ENCODE measurements around the gene FAM234A. TPM values are rescaled to one million over a fixed set of nuclear protein-coding genes. Genes with fewer than 3 reads are reported as not detected.

Gene FAM234A
- total RNA-seq, 1 experiment from 2014 or later = 72.4 TPM

DNA sequence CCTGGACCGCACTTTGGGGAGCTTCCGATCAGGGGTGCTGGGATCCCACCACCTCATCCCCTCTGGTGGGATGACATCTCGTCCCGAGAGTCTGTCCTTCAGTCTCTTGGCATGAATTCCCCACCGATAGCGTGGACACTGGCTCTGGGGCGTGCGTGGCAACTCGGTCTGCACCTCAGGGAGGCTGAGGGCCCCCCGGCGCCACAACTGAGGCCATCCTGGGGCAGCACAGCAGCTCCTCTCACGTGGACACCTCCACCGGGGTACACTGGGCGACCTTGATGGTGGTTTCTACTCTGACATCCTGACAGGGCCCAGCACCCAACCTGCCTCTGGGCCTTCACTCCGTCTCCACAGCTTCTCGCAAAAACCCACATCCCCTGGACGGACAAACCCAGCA lies 56.9 kb downstream of the FAM234A start:
- TF ChIP-seq, protein P1, sequence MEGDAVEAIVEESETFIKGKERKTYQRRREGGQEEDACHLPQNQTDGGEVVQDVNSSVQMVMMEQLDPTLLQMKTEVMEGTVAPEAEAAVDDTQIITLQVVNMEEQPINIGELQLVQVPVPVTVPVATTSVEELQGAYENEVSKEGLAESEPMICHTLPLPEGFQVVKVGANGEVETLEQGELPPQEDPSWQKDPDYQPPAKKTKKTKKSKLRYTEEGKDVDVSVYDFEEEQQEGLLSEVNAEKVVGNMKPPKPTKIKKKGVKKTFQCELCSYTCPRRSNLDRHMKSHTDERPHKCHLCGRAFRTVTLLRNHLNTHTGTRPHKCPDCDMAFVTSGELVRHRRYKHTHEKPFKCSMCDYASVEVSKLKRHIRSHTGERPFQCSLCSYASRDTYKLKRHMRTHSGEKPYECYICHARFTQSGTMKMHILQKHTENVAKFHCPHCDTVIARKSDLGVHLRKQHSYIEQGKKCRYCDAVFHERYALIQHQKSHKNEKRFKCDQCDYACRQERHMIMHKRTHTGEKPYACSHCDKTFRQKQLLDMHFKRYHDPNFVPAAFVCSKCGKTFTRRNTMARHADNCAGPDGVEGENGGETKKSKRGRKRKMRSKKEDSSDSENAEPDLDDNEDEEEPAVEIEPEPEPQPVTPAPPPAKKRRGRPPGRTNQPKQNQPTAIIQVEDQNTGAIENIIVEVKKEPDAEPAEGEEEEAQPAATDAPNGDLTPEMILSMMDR (conservative IDR thresholded peaks at IDR 0.05; ENCODE audit: low read depth, low read length) = no peak
- no peak for TF ChIP-seq EZH2 (IDR thresholded peaks at IDR 0.05; ENCODE audit: borderline replicate concordance, low read depth, low read length, poor library complexity, severe bottlenecking)
- ChIA-PET CTCF (no interaction called here), POLR2A (ENCODE audit: low non-redundant PET) (no interaction called here)
- Histone ChIP-seq H3K27ac (ENCODE audit: low read depth, low read length, poor library complexity, severe bottlenecking) (no peak overlapping the region), H3K4me1 (ENCODE audit: insufficient read depth, low read length, poor library complexity, severe bottlenecking) (no peaks in the 10 kb centered on the region), H3K4me3 (ENCODE audit: low read depth, low read length, poor library complexity, severe bottlenecking) (no peak overlapping the region), H3K27me3 (replicated peaks; ENCODE audit: insufficient read depth, low read depth, low read length, poor library complexity) (no peaks in the 10 kb centered on the region), H3K36me3 (ENCODE audit: insufficient read depth, low read length, poor library complexity, severe bottlenecking) (peaks cover 15% of the 10 kb centered on the region), H3K9me3 (ENCODE audit: low read depth, low read length, poor library complexity, severe bottlenecking) (no peaks in the 10 kb centered on the region)
- intact Hi-C loops (cut with micrococcal nuclease; ENCODE audit: unreplicated experiment) = no loop called here
- no TSS peak for BruUV-seq (replicated peaks)
- no peak for DNase-seq (ENCODE audit: low spot score)

DNA sequence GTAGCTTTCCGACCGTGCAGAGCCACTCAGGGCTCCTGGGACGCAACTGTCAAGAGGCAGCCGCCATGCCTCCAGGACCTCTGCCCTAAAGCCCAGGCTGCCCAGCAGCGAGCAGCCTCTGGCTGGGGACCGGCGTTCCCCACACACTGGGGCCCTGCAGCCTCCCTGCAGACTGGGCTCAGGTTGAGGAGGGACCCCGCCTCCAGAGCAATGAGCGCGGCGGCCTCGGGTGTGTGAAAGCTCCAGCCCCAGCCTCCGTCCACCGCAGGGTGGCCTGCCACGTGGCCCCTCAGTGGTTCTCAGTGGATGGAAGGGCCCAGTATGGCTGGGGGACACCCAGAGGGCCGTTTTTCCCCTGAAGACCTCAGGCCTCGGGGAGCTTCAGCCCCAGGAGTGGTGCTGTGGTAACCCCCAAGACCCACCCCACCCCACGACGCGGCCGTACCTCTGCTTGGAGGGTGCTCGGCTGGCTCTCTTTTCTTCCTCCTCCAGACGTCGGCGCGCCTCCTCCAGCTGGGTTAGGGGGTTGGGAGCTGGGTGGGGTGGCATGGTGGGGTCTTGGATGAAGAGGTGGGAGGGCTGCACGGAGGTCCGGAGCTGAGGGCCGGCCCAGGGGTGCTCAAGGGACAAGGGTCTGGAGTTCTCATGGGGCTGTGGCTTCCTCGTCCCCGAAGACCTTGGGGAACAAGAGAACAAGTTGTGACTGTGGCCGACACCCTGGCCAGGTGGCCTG lies 58.6 kb downstream of the FAM234A start:
- intact Hi-C loops (cut with micrococcal nuclease; ENCODE audit: unreplicated experiment) = no loop called here
- CTCF ChIA-PET = no interaction called here
- H3K4me1 ChIP-seq (ENCODE audit: insufficient read depth, low read length, poor library complexity, severe bottlenecking) = no peaks in the 10 kb centered on the region
- BruUV-seq (replicated peaks) = no TSS peak
- POLR2A ChIA-PET (ENCODE audit: low non-redundant PET) = no interaction called here
- H3K36me3 ChIP-seq (ENCODE audit: insufficient read depth, low read length, poor library complexity, severe bottlenecking) = peaks cover 10% of the 10 kb centered on the region
- no peaks in the 10 kb centered on the region for H3K27me3 ChIP-seq (replicated peaks; ENCODE audit: insufficient read depth, low read depth, low read length, poor library complexity)
- H3K9me3 ChIP-seq (ENCODE audit: low read depth, low read length, poor library complexity, severe bottlenecking) = no peaks in the 10 kb centered on the region
- H3K27ac ChIP-seq (ENCODE audit: low read depth, low read length, poor library complexity, severe bottlenecking) = no peak overlapping the region
- DNase-seq (ENCODE audit: low spot score) = no peak
- no peak overlapping the region for H3K4me3 ChIP-seq (ENCODE audit: low read depth, low read length, poor library complexity, severe bottlenecking)
- TF ChIP-seq EZH2 (IDR thresholded peaks at IDR 0.05; ENCODE audit: borderline replicate concordance, low read depth, low read length, poor library complexity, severe bottlenecking) = no peak

DNA sequence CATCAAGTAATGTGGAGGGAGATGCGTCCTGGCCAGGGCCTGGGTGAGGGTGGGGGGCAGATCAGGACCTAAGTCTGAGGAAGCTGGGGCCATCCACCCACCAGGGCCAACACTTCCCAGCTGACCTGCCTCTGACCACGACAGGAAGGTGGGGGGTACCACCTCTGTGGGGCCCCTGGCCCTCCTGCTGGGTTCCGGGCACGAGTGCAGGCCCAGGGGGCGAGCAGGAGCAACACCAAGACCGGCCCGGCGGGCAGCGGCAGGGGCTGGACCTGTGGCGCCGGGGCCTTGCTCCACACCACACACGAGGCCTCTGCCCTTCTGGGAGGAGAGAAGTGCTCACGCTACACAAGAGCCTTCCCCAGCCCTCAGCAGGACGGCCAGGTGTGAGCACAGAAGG lies 61.7 kb downstream of the FAM234A start:
- BruUV-seq (replicated peaks) = no TSS peak
- Histone ChIP-seq H3K4me3 (ENCODE audit: low read depth, low read length, poor library complexity, severe bottlenecking) (no peak overlapping the region), H3K27ac (ENCODE audit: low read depth, low read length, poor library complexity, severe bottlenecking) (no peak overlapping the region), H3K36me3 (ENCODE audit: insufficient read depth, low read length, poor library complexity, severe bottlenecking) (no peaks in the 10 kb centered on the region), H3K4me1 (ENCODE audit: insufficient read depth, low read length, poor library complexity, severe bottlenecking) (no peaks in the 10 kb centered on the region), H3K27me3 (replicated peaks; ENCODE audit: insufficient read depth, low read depth, low read length, poor library complexity) (no peaks in the 10 kb centered on the region), H3K9me3 (ENCODE audit: low read depth, low read length, poor library complexity, severe bottlenecking) (no peaks in the 10 kb centered on the region)
- ChIA-PET POLR2A (ENCODE audit: low non-redundant PET) (no interaction called here), CTCF (no interaction called here)
- TF ChIP-seq, protein P1 (conservative IDR thresholded peaks at IDR 0.05; ENCODE audit: low read depth, low read length) = no peak
- no peak for TF ChIP-seq EZH2 (IDR thresholded peaks at IDR 0.05; ENCODE audit: borderline replicate concordance, low read depth, low read length, poor library complexity, severe bottlenecking)
- intact Hi-C loops (cut with micrococcal nuclease; ENCODE audit: unreplicated experiment) = no loop called here
- DNase-seq (ENCODE audit: low spot score) = no peak

Data from A673 (cell line).